BE2C (cell line): ENCODE measurements around the gene REPS2.
A peak's percentile ranks its signal among the peaks of the same experiment; 100 is the strongest.

ENCODE experiments used
- DNase-seq: peaks from one replicate; pipeline ENCODE4 v3.0.0-alpha.2; 2020
- H3K27me3 ChIP-seq: fragments of 250-450 bp; sonication (Bioruptor Pico); 2 replicates; pipeline ENCODE4 v1.5.1; 2020; ENCODE audit warnings: mild to moderate bottlenecking
- H3K36me3 ChIP-seq: fragments of 250-450 bp; sonication (Bioruptor Pico); 2 replicates; pipeline ENCODE4 v1.5.1; 2020; ENCODE audit warnings: mild to moderate bottlenecking
- H3K4me1 ChIP-seq: fragments of 250-450 bp; sonication (Bioruptor Pico); 2 replicates; pipeline ENCODE4 v1.5.1; 2020
- H3K4me3 ChIP-seq: 2 replicates; pipeline ENCODE4 v1.5.1; 2011; ENCODE audit warnings: low read depth, low read length
- H3K9me3 ChIP-seq: fragments of 250-450 bp; sonication (Bioruptor Pico); 2 replicates; pipeline ENCODE4 v1.5.1; 2020
- CTCF ChIP-seq: IDR thresholded peaks from 2 replicates; pipeline ENCODE4 v1.5.1; 2012; ENCODE audit warnings: mild to moderate bottlenecking, low read depth, low read length

REPS2 gene

GRCh38 chrX:17167915-17168314 lies 221.5 kb downstream of the REPS2 start:
- H3K4me1 ChIP-seq = no peaks in the 10 kb centered on the region
- H3K4me3 ChIP-seq = no peak overlapping the region
- no peaks in the 10 kb centered on the region for H3K36me3 ChIP-seq
- H3K27me3 ChIP-seq = no peaks in the 10 kb centered on the region
- TF ChIP-seq CTCF = no peak
- no peak for DNase-seq
- H3K9me3 ChIP-seq = no peaks in the 10 kb centered on the region

GRCh38 chrX:17170973-17171372 lies 224.5 kb downstream of the REPS2 start:
- Histone ChIP-seq H3K4me3 (no peak overlapping the region), H3K4me1 (no peaks in the 10 kb centered on the region), H3K27me3 (no peaks in the 10 kb centered on the region), H3K36me3 (no peaks in the 10 kb centered on the region), H3K9me3 (no peaks in the 10 kb centered on the region)
- no peak for TF ChIP-seq CTCF
- no peak for DNase-seq

GRCh38 chrX:17174671-17175070 lies 228.2 kb downstream of the REPS2 start:
- no peak for TF ChIP-seq CTCF
- no peaks in the 10 kb centered on the region for H3K27me3 ChIP-seq
- H3K4me1 ChIP-seq = no peaks in the 10 kb centered on the region
- H3K9me3 ChIP-seq = no peaks in the 10 kb centered on the region
- DNase-seq = peak; percentile 19
- no peaks in the 10 kb centered on the region for H3K36me3 ChIP-seq
- no peak overlapping the region for H3K4me3 ChIP-seq

GRCh38 chrX:17182317-17182716 lies 235.9 kb downstream of the REPS2 start:
- DNase-seq = no peak
- no peak for TF ChIP-seq CTCF
- Histone ChIP-seq H3K36me3 (no peaks in the 10 kb centered on the region), H3K27me3 (no peaks in the 10 kb centered on the region), H3K4me1 (no peaks in the 10 kb centered on the region), H3K9me3 (no peaks in the 10 kb centered on the region), H3K4me3 (no peak overlapping the region)

GRCh38 chrX:17183566-17183965 lies 237.1 kb downstream of the REPS2 start:
- Histone ChIP-seq H3K4me1 (no peaks in the 10 kb centered on the region), H3K36me3 (no peaks in the 10 kb centered on the region), H3K27me3 (no peaks in the 10 kb centered on the region), H3K9me3 (no peaks in the 10 kb centered on the region), H3K4me3 (no peak overlapping the region)
- no peak for TF ChIP-seq CTCF
- DNase-seq = no peak

- no peak for DNase-seq
- Histone ChIP-seq H3K27me3 (no peaks in the 10 kb centered on the region), H3K4me1 (no peaks in the 10 kb centered on the region), H3K36me3 (no peaks in the 10 kb centered on the region), H3K9me3 (no peaks in the 10 kb centered on the region), H3K4me3 (no peak overlapping the region)
- no peak for TF ChIP-seq CTCF
Measured at GRCh38 chrX:17185431-17185830, 239.0 kb downstream of the REPS2 start.
